Sigmoid colon (tissue), 3 donors: ENCODE measurements around the gene APOF.

Experiments used
- POLR2A ChIP-seq, 2 donors: fragments of 450-650 bp; IDR thresholded peaks; one replicate each; pipeline ENCODE4 v1.6.1; 2016; ENCODE audit warnings: antibody characterized with exemption in 2 of 2, mild to moderate bottlenecking in 2 of 2, moderate library complexity in 2 of 2
- TF ChIP-seq, protein P1 (sequence below), 4 experiments: fragments of 450-650 bp in 3 of 4; fragments of 200-600 bp in 1 of 4; IDR thresholded peaks; one replicate each; pipeline ENCODE4 v1.5.1; 2016 to 2019; ENCODE audit warnings: antibody characterized with exemption in 4 of 4, mild to moderate bottlenecking in 3 of 4, moderate library complexity in 2 of 4

DNA sequence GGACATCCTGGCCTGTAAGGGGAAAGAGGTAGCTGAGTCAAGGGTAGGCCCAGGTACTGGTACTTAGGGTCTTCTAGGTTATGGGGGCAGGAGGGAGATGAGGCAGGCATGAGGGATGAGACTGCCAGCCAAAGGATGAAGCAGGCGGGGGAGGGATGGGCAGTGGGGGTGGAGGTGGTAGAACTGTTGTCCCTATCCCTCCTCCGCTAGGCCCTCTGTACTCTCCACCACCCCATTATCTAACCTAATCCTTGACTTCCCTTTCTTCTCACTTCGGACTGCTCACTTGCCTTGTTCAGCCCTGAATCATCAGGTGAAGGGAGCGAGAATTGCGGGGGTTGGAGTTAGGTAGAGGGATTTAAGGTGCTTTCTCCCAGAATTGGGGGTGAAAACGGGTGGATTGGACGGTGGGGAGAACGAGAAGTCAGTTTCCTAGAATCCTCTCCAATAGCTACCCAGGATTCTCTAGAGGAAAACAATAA lies 29.4 kb downstream of the APOF start:
- TF ChIP-seq, protein P1, sequence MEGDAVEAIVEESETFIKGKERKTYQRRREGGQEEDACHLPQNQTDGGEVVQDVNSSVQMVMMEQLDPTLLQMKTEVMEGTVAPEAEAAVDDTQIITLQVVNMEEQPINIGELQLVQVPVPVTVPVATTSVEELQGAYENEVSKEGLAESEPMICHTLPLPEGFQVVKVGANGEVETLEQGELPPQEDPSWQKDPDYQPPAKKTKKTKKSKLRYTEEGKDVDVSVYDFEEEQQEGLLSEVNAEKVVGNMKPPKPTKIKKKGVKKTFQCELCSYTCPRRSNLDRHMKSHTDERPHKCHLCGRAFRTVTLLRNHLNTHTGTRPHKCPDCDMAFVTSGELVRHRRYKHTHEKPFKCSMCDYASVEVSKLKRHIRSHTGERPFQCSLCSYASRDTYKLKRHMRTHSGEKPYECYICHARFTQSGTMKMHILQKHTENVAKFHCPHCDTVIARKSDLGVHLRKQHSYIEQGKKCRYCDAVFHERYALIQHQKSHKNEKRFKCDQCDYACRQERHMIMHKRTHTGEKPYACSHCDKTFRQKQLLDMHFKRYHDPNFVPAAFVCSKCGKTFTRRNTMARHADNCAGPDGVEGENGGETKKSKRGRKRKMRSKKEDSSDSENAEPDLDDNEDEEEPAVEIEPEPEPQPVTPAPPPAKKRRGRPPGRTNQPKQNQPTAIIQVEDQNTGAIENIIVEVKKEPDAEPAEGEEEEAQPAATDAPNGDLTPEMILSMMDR (IDR thresholded peaks at IDR 0.05) = no peak
- no peak for TF ChIP-seq POLR2A (IDR thresholded peaks at IDR 0.05)
